Smooth muscle cell (in vitro differentiated cells): Measurements from ENCODE around the gene ADAT2. TPM values are rescaled to one million over a fixed set of nuclear protein-coding genes. Genes with fewer than 3 reads are reported as not detected.

Experiments used
- DNase-seq: peaks from one replicate; lab custom pipeline; 2025; ENCODE audit not compliant: unreplicated experiment; lab: John Stamatoyannopoulos, UW
- H2AFZ ChIP-seq: fragments of 200-600 bp; sonication (generic); 2 replicates; pipeline ENCODE4 v1.6.0; 2016; ENCODE audit warnings: antibody characterized with exemption, low read depth, mild to moderate bottlenecking
- H3F3A ChIP-seq: fragments of 200-600 bp; sonication (generic); 2 replicates; pipeline ENCODE4 v1.6.0; 2017; ENCODE audit warnings: antibody characterized with exemption, low read depth
- H3K27ac ChIP-seq: fragments of 200-600 bp; sonication (generic); 2 replicates; pipeline ENCODE4 v1.5.1; 2016; ENCODE audit warnings: low read depth, mild to moderate bottlenecking
- H3K27me3 ChIP-seq: fragments of 200-600 bp; sonication (generic); 2 replicates; pipeline ENCODE4 v1.6.1; 2016; ENCODE audit warnings: low read depth, mild to moderate bottlenecking
- H3K36me3 ChIP-seq: fragments of 200-600 bp; sonication (generic); 2 replicates; pipeline ENCODE4 v1.5.1; 2016; ENCODE audit warnings: low read depth
- H3K4me1 ChIP-seq: fragments of 200-600 bp; sonication (generic); 2 replicates; pipeline ENCODE4 v1.5.1; 2016; ENCODE audit warnings: low read depth
- H3K4me2 ChIP-seq: fragments of 200-600 bp; sonication (generic); 2 replicates; pipeline ENCODE4 v1.6.0; 2016; ENCODE audit warnings: mild to moderate bottlenecking
- H3K4me3 ChIP-seq: fragments of 200-600 bp; sonication (generic); 2 replicates; pipeline ENCODE4 v1.5.1; 2016; ENCODE audit warnings: mild to moderate bottlenecking
- H3K79me2 ChIP-seq: fragments of 200-600 bp; sonication (generic); 2 replicates; pipeline ENCODE4 v1.6.0; 2016; ENCODE audit warnings: low read depth, mild to moderate bottlenecking
- H3K9ac ChIP-seq: fragments of 200-600 bp; sonication (generic); 2 replicates; pipeline ENCODE4 v1.6.0; 2016; ENCODE audit warnings: low read depth
- H3K9me3 ChIP-seq: fragments of 200-600 bp; sonication (generic); replicated peaks from 2 replicates; pipeline ENCODE4 v1.5.1; 2016; ENCODE audit warnings: low read depth
- H4K20me1 ChIP-seq: fragments of 200-600 bp; sonication (generic); 2 replicates; pipeline ENCODE4 v1.6.0; 2016; ENCODE audit warnings: low read depth
- WGBS: methylation state at CpG from one replicate; pipeline ENCODE4 v1.1.7; 2016; ENCODE audit warnings: low lambda C conversion rate; 5-methylcytosine and 5-hydroxymethylcytosine counted together
- polyA plus RNA-seq: library from polyadenylated mRNA; unstranded; fragments of >200 nt; fragmentation: Nextera tagmentation; extraction: Ambion mirVana; gene quantifications from 2 replicates; pipeline ENCODE4 v1.2.1, GENCODE V29; 2016
- total RNA-seq: library from RNA; depleted of rRNA; stranded (reverse); fragments of >200 nt; gene quantifications from 2 replicates; pipeline ENCODE4 v1.2.3, GENCODE V29; 2014
- TF ChIP-seq, protein P1 (sequence below): fragments of 200-600 bp; sonication (generic); IDR thresholded peaks from 2 replicates; pipeline ENCODE4 v1.5.1; 2017; ENCODE audit warnings: borderline replicate concordance, mild to moderate bottlenecking, antibody characterized with exemption; ENCODE audit not compliant: insufficient read depth, poor library complexity, severe bottlenecking

The ADAT2 gene
- total and polyA plus RNA-seq, 2 experiments from 2014 or later, result 1.5 to 2.3 TPM

DNA sequence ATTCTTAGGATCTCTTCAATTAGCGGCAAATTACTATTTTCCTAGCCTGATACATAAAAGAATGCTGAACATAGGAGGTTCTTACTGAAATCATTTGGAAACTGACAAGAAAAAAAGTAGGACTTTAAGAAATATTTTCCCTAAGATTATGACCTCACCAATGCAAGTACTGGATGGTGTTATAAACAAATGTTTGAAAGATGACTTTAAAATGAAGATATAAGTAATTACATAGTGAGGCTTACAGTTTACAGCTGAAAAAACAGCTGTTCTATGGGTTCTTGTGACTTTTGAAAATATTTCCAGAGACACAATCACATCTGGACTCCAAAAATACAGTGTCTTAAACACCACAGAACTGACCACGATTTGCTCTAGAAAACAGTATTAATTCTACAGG lies 64.9 kb downstream of the ADAT2 start:
- Histone ChIP-seq H3K4me1 (no peaks in the 10 kb centered on the region), H3K27me3 (no peaks in the 10 kb centered on the region), H4K20me1 (no peaks in the 10 kb centered on the region), H3K27ac (no peak overlapping the region), H3K79me2 (no peaks in the 10 kb centered on the region), H3F3A (no peaks in the 10 kb centered on the region), H3K4me3 (no peak overlapping the region), H3K9ac (no peak overlapping the region), H3K4me2 (no peak overlapping the region), H3K9me3 (no peaks in the 10 kb centered on the region), H3K36me3 (no peaks in the 10 kb centered on the region), H2AFZ (no peak overlapping the region)
- TF ChIP-seq, protein P1, sequence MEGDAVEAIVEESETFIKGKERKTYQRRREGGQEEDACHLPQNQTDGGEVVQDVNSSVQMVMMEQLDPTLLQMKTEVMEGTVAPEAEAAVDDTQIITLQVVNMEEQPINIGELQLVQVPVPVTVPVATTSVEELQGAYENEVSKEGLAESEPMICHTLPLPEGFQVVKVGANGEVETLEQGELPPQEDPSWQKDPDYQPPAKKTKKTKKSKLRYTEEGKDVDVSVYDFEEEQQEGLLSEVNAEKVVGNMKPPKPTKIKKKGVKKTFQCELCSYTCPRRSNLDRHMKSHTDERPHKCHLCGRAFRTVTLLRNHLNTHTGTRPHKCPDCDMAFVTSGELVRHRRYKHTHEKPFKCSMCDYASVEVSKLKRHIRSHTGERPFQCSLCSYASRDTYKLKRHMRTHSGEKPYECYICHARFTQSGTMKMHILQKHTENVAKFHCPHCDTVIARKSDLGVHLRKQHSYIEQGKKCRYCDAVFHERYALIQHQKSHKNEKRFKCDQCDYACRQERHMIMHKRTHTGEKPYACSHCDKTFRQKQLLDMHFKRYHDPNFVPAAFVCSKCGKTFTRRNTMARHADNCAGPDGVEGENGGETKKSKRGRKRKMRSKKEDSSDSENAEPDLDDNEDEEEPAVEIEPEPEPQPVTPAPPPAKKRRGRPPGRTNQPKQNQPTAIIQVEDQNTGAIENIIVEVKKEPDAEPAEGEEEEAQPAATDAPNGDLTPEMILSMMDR, result no peak
- WGBS, result 85% methylated on average over 2 of the region's 2 CpGs
- DNase-seq, result no peak

DNA sequence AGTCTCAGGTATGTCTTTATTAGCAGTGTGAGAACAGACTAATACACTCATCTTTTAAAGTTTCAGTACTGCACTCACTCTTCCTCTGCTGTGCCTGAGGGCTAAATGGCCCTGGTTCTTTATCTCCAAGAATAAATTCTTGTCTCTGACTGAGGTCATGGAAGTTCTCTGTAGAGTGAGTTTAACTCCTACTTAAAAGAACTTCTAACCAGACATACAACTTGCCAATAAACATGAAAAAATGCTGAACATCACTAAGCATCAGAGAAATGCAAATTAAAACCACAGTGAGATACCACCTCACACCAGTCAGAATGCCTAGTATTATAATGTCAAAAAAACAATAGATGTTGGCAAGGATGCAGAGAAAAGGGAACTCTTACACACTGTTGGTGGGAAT lies 73.6 kb downstream of the ADAT2 start:
- DNase-seq, result no peak
- H4K20me1 ChIP-seq, result no peaks in the 10 kb centered on the region
- no peaks in the 10 kb centered on the region for H3K27me3 ChIP-seq
- TF ChIP-seq, protein P1, result no peak
- no peak overlapping the region for H2AFZ ChIP-seq
- no peaks in the 10 kb centered on the region for H3K9me3 ChIP-seq
- H3K79me2 ChIP-seq, result no peaks in the 10 kb centered on the region
- H3K9ac ChIP-seq, result no peak overlapping the region
- H3F3A ChIP-seq, result no peaks in the 10 kb centered on the region
- H3K4me3 ChIP-seq, result no peak overlapping the region
- no peaks in the 10 kb centered on the region for H3K36me3 ChIP-seq
- H3K4me1 ChIP-seq, result no peaks in the 10 kb centered on the region
- no peak overlapping the region for H3K27ac ChIP-seq
- H3K4me2 ChIP-seq, result no peak overlapping the region

DNA sequence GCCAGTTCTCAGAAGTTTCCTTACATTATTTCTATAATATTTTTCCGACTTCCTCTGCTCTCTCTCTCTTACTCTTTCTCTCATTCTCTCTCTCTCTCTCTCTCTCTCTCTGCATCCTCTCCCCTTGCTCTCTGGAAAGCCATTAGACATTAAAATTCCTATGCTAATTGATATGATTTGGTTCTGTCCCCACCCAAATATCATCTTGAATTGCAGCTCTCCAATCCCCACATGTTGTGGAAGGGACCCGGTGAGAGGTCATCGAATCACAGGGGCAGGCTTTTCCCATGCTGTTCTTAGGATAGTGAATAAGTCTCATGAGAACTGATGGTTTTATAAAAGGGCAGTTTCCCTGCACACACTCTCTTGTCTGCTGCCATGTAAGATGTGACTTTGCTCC lies 74.1 kb downstream of the ADAT2 start:
- no peaks in the 10 kb centered on the region for H3F3A ChIP-seq
- TF ChIP-seq, protein P1, result no peak
- no peaks in the 10 kb centered on the region for H4K20me1 ChIP-seq
- no peaks in the 10 kb centered on the region for H3K4me1 ChIP-seq
- 97% methylated on average over 3 of the region's 3 CpGs for WGBS
- no peak overlapping the region for H3K4me3 ChIP-seq
- no peaks in the 10 kb centered on the region for H3K36me3 ChIP-seq
- no peaks in the 10 kb centered on the region for H3K79me2 ChIP-seq
- DNase-seq, result no peak
- no peaks in the 10 kb centered on the region for H3K9me3 ChIP-seq
- H3K27me3 ChIP-seq, result no peaks in the 10 kb centered on the region
- no peak overlapping the region for H3K9ac ChIP-seq
- no peak overlapping the region for H3K4me2 ChIP-seq
- H2AFZ ChIP-seq, result no peak overlapping the region
- no peak overlapping the region for H3K27ac ChIP-seq

DNA sequence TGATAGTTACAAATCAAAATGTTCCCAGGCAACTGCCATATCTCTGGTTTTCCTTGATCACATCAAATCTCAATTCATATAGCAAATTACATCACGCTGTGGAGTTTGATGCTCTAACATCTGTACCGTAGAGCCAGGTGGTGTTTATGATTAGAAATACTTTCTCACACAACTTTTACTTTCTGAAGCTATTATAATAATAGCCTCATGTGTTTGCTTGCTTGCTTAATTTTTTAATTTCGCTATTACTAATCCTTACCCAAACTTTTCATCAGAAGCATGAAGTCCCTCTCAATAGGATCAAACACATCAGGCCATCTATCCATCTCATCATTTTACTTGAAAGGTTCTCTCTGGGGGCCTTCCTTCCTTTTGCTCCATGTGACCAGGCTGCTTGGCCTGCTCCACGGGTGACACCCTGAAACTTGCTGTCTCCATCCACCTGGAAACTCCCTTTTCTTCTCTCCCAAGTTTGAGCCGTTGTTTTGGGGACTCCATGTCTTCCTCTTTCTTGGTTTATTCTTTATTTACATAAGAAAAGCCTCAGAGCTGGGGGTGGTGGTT lies 75.4 kb downstream of the ADAT2 start:
- Histone ChIP-seq H3F3A (no peaks in the 10 kb centered on the region), H3K27me3 (no peaks in the 10 kb centered on the region), H3K9me3 (no peaks in the 10 kb centered on the region), H3K4me1 (no peaks in the 10 kb centered on the region), H3K27ac (no peak overlapping the region), H3K9ac (no peak overlapping the region), H3K4me2 (no peak overlapping the region), H3K4me3 (no peak overlapping the region), H3K79me2 (no peaks in the 10 kb centered on the region), H2AFZ (no peak overlapping the region), H3K36me3 (no peaks in the 10 kb centered on the region), H4K20me1 (no peaks in the 10 kb centered on the region)
- WGBS, result 91% methylated on average over 5 of the region's 5 CpGs
- TF ChIP-seq, protein P1, result no peak
- DNase-seq, result no peak
